ENCODE results near the gene FOXD1.
"Not testable (repeated sequence)": the region's sequence is repeated elsewhere in the genome, so short reads cannot be mapped to it uniquely, and the experiment has no call there.

The FOXD1 gene

DNA sequence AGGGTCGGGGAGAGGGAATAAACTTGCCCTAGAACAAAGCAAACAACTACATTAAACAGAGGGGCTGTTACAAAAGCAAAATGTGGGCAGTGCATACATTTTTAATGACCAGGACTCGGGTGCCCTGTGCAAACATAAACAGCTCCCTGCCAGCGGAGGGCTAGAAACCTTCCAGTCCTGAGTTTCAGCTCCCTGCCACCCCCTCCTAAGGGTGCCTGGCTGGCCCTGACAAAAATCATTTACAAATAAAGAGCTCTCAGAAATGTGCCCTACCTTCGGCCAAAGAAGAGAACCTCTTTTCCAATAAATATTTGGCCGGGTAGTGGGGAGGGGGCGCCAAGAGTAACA lies 29.5 kb downstream of the FOXD1 start:
- in situ Hi-C loops (cut with HindIII; ENCODE audit: low sequenced_read_pairs), result no loop called here

DNA sequence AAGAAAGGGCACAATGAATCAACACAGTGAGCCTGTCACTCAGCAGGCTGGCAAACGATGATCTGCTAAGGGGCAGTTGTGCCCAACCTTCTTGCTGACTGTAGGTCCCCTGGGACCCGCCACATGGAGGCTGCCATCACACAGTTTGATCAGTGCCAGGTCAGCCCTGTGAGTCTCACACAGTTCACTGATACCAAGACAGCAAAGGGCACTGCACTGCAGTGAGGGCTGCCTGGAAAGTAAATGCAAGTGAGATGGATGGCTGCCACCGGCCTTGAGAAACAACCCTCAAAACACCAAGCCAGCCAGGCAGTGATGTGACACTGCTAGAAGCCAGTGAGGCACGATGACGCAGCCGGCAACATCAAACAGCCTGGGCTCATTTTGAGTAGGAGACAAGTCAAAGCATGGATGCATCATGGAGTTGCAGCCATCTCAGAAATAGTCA lies 30.3 kb downstream of the FOXD1 start:
- in situ Hi-C loops (cut with HindIII; ENCODE audit: low sequenced_read_pairs), result no loop called here

DNA sequence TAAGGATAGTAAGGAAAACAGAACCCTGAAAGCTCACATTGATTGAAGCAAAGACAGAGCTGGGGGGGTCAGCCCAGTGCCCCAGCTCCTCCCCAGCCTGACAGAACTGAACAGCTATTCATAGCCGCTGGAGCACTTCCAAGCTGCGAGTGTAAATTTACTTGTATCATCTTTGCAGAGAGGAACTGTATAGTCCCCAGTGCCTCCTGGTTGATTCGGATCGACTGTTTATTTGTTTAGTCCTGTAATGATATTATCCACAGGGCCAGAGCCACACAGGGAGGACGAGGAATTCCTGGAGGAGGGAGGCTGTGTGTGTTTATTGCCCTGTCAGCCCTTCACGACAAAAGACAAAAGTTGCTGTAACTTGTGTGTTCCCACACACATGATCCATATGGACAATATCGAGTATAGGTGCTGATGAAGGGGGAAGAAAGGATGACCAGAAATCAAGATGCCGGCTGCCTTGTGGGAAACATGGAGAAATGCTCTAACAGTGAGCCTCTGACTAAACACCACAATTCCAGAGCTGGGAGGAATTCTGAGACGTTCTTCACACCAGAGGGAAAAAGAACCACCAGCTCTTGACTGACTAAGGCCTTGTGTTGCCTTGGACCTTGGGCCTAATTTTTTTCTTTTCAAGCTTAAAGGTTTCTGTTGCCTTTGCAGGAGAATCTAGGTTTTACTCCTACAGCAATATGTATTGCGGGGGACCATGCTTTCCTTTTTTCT lies 31.1 kb downstream of the FOXD1 start:
- in situ Hi-C loops (cut with HindIII; ENCODE audit: low sequenced_read_pairs), result no loop called here

DNA sequence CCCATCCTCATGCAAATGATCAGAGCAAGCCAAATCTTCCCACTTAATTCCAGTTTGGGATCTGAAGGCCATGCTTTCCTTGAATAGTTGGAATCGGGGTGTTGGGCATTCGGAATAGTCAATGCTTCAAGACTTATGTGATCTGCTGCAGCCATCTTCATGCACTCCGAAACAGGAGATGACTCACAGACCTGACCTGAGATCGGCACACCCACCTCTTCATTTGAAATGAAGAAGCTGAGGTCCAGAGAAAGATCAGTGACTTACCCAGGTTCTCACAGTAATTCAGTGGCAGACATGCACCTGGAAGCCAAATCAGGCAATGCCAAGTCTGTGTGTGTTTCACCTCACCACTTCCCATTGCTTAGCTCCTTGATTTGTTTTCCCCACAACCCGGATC lies 33.0 kb downstream of the FOXD1 start:
- in situ Hi-C loops (cut with HindIII; ENCODE audit: low sequenced_read_pairs), result no loop called here

DNA sequence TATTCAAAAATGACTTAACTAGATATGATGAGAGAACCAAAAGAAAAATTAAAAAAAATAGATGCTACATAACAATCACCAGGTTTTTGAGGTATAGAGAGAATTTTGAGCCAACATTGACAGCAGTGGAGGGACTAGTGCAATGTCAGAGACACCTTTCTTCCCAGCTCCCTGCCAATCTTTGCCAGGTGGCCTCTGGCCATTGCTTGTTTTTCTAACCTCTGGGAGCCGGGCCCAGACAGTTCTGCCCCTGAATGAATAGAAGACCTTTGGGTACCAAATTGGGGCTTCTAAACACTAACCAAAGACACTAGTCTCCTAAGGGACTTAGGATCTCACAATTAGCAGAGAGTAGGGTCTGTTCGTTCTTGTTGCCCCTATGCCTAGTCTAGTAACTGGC lies 33.4 kb downstream of the FOXD1 start:
- in situ Hi-C loops (cut with HindIII; ENCODE audit: low sequenced_read_pairs), result no loop called here

DNA sequence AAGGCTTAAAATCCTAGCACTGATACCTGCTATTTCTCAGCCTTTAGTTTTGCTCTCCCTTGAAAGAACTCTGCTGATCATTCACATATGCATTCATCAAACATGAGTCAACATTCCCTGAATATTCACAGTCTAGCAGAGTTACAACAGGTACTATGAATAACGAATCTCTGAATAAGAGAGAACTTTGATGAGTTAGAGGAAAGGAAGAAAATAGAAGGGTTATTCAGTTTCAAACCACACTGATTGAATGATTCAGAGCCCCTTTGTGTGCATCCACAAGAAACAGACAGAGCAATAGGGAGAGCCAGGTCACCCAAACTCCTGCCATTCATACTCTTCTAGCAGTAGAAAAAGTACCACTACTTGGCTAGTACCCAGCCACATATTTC lies 36.0 kb downstream of the FOXD1 start:
- in situ Hi-C loops (cut with HindIII; ENCODE audit: low sequenced_read_pairs), result no loop called here

DNA sequence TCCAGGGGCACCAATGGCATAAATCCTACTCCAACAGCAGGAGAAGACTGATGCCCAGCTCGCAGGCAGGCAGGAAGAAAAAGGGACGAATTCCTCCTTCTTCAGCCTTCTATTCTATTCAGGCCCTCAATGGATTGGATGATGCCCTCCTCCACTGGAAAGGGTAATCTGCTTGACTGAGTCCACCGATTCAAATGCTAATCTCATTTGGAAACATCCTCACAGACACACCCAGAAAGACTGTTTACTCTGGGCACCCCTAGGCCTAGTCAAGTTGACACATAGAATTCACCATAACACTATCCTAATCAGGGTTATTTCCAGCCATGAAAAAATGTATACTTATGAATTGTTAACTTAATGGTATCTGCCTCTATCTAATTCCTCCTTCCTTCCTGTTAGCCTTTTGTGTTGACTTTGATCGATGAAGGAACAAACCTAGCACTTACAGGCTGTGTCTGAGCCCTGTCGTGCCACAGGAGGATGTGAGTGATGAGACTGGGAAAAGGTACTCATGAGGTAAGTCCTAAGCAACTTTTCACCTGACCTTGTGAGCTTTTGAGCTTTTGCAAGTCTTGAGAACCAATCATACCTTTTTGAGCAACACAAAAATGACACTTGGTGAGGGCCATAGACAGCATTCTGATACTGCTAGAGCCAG lies 36.5 kb downstream of the FOXD1 start:
- in situ Hi-C loops (cut with HindIII; ENCODE audit: low sequenced_read_pairs), result no loop called here

DNA sequence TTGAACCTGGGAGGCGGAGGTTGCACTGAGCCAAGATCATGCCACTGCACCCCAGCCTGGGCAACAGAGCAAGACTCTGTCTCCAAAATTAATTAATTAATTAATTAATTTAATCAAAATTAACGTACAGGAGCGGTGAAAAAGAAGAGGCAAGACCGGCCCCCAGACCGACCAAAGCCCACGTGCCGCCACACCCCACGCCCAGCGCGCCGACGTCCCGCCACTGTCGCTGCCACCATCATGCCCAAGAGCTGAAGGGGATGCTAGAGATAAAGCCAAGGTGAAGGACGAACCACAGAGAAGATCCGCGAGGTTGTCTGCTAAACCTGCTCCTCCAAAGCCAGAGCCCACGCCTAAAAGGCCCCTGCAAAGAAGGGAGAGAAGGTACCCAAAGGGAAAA lies 38.6 kb downstream of the FOXD1 start:
- in situ Hi-C loops (cut with HindIII; ENCODE audit: low sequenced_read_pairs), result not testable (repeated sequence)

DNA sequence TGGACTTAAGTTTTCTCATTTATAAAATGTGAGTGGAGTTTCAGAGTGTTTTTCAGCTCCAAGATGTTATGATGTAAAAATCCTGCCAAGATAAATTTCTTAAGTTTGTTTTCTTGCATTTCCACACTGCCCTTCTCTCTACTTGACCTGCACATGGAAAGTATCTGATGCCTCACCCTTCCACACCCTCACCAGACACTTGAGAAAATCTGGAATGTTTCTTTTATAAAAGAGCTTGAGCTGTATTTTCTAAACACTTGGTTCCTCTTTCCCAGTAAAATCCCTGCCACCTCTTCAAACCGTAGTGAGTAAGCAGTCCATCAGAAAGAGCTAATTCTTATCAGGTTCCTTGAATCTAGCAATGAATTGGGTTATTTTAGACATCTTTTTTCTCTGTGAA lies 42.9 kb downstream of the FOXD1 start:
- in situ Hi-C loops (cut with HindIII; ENCODE audit: low sequenced_read_pairs), result no loop called here

DNA sequence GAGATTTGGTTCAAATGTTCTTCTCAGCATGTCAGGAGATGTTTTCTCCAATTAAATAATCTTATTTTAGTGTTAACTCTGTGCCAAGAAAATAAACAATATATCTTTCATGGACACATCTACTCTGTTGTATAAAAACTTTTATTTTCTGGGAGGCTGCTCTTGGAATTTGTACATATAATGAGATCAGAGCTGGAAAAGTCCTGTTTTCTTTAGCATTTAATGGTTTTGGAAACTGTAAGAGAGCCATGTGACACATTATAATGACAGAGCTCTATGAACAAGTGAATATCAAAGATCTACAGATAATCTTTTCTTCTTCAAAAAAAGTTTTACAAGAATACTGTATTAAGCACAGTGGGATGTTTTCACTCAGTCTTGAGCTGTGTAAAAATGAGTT lies 48.8 kb downstream of the FOXD1 start:
- in situ Hi-C loops (cut with HindIII; ENCODE audit: low sequenced_read_pairs), result no loop called here
